Left cardiac atrium (tissue), 4 donors: Measurements from ENCODE around the gene TGFBR3. TPM values are rescaled to one million over a fixed set of nuclear protein-coding genes. Genes with fewer than 3 reads are reported as not detected.

ENCODE experiments used
- ATAC-seq, 2 donors: fragments of 200-7000 bp; cut with Tn5 transposase; one replicate each; pipeline ENCODE4 v1.9.1; 2020; ENCODE audit warnings: mild to moderate bottlenecking in 2 of 2, moderate library complexity in 2 of 2
- DNase-seq: peaks from one replicate; pipeline ENCODE4 v3.0.0-alpha.2; 2020
- intact Hi-C, 2 donors: fragments of 100-400 bp; cut with DNase I; formaldehyde crosslinking; loops; one replicate each; pipeline versions ENCODE4 v1.14.1 to v1.15.1; 2022 to 2023
- total RNA-seq, 2 donors: library from RNA; stranded (reverse); fragmentation: NEBNext Ultra II Directional; extraction: Animal tissue kit (Norgen Biotek cat#: 25700); gene quantifications; one replicate each; pipeline ENCODE4 v1.2.1, GENCODE V29; 2021
- donor health status: DM: no; HTN: yes; CAD: no.
- donor health status: DM: no; HTN: yes; CAD: no; lungs with severe emphysema.
- donor health status: DM: yes; HTN: yes; CAD: no.
- donor health status: Dilated cardiomyopathy.

Gene TGFBR3
- total RNA-seq, 2 donors from 2014 or later: 43.8 to 56.2 TPM

GRCh38 chr1:91754348-91754747 is 131.6 kb downstream of the TGFBR3 start:
- intact Hi-C loops: no loop called here
- ATAC-seq: peak in 1 of 2 donors; percentile 53

GRCh38 chr1:91753878-91754277 is 132.1 kb downstream of the TGFBR3 start:
- intact Hi-C loops: no loop called here
- DNase-seq (no peak), ATAC-seq (no peak)

More at GRCh38 chr1:91754348-91754747, 131.6 kb downstream of the TGFBR3 start:
- no peak for DNase-seq

GRCh38 chr1:91752324-91752723 is 133.6 kb downstream of the TGFBR3 start:
- intact Hi-C loops: no loop called here
- DNase-seq (no peak), ATAC-seq (no peak)

- ATAC-seq (peak; percentile 80 to 88), DNase-seq (peak; percentile 36)
- intact Hi-C loops: no loop called here
These were observed 134.7 kb downstream of the TGFBR3 start for GRCh38 chr1:91751275-91751674.

DNA sequence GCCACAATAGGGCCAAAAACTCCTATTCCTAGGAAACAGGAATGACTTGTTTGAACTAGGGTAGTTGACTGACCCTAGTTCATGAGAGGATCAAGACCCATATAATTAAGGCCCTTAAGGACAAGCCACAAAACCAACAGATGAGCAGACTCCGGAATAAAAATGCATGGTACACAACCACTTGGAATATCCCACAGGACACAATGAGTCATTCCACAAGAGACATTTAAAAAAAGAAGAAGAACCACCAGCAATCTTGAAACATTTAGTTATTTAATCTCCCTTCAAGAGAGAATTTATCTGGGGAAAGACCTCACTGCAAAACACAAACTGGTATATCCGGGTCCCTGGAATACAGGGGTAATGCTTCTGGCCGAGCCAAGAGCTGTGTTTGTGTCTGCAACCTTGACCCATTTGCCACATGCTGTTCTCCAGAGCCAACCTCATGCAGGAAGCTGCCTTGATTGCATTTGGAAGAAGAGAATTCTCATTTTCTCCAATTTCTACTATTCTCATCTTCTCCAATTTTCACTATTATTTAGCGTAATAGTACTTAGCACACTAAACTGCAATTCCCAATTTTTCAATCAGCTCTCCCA is 135.5 kb downstream of the TGFBR3 start:
- peak in 1 of 2 donors; percentile 28 for ATAC-seq
- intact Hi-C loops: no loop called here

DNA sequence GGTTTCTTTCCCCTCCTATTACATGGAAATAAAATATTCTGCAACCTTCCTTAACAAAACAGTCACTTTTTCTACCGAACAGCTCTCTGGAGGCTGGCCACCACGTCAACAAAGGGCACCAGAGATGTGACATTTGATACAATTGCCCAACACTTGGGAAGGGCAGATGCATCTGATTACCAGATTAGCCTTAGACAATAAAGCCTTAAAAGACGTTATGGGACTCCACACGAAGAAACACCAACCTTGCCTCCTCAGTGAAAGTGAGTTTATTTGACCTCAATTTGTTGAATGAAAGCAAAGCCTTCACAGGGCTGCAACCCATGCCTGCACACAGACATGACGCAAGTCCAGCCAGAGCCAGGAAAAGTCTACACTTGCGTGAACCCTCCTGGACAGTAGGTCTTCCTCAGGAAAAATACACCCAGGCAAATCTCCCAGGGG is 136.1 kb downstream of the TGFBR3 start:
- DNase-seq: no peak
- ATAC-seq: no peak
- intact Hi-C loops: no loop called here

More for the DNA sequence above, 135.5 kb downstream of the TGFBR3 start:
- DNase-seq: no peak

DNA sequence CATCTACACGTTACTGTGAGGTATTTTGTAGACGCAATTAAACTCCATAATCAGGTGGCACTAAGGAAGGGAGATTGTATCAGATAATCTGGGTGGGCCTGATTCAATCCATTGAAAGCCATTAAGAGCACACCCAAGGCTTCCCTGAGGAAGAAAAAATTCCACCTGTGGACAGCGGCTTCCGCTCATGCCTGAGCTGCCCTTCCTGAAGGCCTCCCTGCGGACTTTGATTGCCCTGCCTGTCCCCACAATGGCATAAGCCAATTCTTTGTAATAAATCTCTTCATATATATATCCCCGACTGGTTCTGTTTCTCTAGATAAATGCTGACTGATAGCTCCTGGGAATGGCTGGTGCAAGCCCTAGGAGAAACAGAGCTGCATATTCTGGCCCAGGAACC is 138.3 kb downstream of the TGFBR3 start:
- no peak for ATAC-seq
- DNase-seq: no peak
- intact Hi-C loops: no loop called here

DNA sequence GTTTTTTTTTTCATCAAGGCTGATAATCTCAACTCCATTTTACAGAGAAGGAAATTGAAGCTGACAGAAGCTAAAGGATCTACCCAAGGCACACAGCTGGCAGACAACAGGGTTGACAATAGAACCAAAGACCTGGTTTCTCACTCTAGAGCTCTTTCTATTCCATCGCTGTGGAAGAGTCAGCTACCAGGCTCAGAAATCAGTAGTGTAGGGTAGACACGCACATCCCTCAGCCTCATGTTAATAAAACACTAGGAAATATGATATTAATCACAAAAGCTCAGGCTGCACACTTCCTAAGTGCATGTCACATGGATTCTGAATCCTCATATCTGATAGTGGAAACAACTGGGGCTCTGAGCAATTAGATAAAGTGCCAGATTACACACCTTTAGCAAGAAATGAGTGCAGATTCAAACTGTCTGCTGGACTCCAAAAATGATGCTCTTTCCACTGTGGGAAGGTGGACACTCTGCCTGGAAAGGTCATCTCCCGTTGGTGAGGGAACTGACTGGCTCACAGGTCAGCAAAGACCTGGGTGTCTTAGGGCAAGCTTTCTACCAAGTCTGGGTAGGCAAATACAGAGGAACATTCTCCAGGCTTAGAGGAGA is 139.1 kb downstream of the TGFBR3 start:
- intact Hi-C loops: no loop called here
- ATAC-seq: no peak
- DNase-seq: no peak

- intact Hi-C loops: no loop called here
- no peak for DNase-seq
- no peak for ATAC-seq
These were observed 140.1 kb downstream of the TGFBR3 start for GRCh38 chr1:91745640-91746373.

DNA sequence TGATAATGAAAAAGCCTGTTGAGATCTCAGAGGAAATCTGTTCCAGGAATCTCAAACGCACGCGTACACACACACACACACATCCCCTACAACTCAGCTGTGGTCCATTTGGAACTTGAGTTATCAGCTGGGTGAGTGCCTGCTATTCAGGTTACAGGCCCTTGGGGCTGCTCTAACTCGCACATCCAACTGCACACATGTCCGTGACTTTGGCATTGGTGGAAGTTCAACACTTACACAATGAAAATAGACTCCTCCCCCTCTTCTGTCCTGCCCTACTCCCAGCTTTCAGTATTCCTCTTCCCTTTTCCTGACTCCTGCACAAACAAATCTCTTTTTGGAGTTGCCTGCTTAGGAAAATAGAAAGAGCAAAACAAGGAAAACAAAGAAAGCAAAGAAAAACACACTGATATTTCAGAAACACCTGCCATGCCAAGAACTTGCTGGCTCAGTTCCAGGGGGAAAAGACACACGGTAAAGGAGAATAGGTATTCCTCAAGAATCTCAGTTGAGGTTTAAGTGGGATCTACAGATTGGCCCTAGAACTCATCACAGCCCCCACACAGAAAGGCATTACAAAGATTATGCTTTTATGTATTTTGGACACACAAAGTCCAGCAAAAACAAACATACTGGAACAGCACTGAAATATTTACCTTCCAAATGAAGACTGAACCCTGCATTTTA is 140.9 kb downstream of the TGFBR3 start:
- DNase-seq (peak; percentile 53), ATAC-seq (peak; percentile 63 to 85)
- intact Hi-C loops: no loop called here

- intact Hi-C loops: no loop called here
These were observed 143.1 kb downstream of the TGFBR3 start for GRCh38 chr1:91742848-91743292.

DNA sequence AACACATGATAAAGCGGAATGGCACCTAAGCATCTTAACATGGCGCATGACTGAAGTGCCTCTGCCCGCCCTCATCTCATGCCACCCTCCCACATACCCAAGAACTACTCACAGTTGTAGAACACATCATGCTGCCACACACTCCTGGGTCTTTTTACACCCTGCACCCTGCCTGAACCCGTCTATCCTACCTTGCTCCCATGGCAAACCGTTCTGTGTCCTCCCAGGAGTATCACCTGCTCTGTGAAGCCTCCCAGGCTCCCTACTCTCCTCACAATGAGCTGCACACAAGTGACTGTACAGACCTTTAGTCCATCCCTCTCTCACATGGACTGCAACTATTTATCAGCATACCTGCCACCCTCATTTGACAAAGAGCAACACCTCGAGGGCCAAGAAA is 144.0 kb downstream of the TGFBR3 start:
- DNase-seq: no peak
- intact Hi-C loops: no loop called here
- no peak for ATAC-seq

More at GRCh38 chr1:91742848-91743292, 143.1 kb downstream of the TGFBR3 start:
- peak; percentile 66 for DNase-seq
- ATAC-seq: peak; percentile 24 to 84

DNA sequence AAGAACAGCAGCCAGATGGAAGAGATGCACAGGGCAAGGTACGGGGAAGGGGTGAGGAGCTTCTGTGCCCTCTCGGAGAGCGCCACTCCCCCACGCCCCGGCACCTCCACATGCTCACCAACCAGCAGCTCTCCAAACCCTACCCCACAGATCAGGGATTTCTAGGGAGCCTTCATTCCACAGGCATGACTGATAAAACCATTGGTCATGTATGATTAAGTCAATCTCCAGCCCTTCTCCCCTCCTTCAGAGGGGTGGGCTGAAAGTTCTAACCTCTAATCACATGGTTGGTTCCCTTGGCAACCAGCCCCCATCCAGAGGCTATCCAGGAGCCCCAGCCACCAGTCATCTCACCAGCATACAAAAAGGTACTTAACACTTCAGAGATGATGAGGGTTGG is 144.7 kb downstream of the TGFBR3 start:
- intact Hi-C loops: no loop called here
- ATAC-seq (no peak), DNase-seq (no peak)

GRCh38 chr1:91737650-91738049 is 148.3 kb downstream of the TGFBR3 start:
- ATAC-seq: no peak
- no peak for DNase-seq
- intact Hi-C loops: loop anchor here in 1 of 2 donors (10.0 kb wide), 1 partner anchor 223 kb away; no protein-coding TSS in a partner anchor

DNA sequence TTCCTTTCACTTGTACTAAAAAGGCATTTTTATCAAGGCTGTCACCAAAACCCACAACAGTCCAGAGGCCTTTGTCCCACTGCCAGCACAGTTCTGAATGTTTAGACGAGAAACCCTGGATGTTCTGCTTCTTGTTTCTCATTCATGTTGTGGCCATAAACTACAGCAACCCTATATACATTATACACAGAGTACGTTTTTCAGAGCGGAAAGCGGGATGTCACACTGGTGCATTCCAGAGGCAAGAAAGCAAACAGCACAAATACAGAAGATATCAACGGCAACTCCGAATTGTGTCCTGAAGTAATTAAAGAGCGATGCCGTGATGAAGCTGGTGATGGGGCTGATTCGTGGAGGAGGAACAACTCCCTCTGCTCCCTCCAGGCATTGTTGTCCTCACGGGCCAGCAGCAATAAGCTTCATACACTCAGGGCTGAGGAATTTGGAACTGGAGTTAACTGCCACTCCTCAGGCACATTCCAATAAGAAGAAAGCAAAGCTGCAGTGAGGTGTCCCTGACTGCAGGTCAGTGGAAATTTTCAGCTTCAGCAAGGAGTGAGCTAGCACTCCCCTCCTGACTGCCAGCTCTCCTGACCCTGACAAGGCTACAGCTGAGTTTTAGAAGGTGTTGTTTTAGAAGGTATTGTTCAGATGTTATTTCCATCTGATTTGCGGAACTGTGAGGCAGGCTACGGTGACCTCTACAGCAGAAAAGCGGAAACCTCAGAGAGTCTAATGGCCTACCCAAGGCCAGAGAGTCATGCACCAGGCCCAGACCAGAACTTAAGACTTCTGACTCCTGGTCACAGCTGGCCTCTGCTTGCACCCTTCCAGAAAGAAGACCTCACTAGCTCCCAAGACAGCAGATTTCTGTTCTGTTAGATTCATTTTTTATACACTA is 149.0 kb downstream of the TGFBR3 start:
- no peak for DNase-seq
- intact Hi-C loops: loop anchor here in 1 of 2 donors (10.0 kb wide), 1 partner anchor 222 kb away; no protein-coding TSS in a partner anchor
- ATAC-seq: peak; percentile 67 to 80

- no peak for DNase-seq
- peak; percentile 25 for ATAC-seq
- intact Hi-C loops: loop anchor here in 1 of 2 donors (10.0 kb wide), 1 partner anchor 221 kb away; no protein-coding TSS in a partner anchor
These were observed 149.7 kb downstream of the TGFBR3 start for GRCh38 chr1:91736146-91736714.

GRCh38 chr1:91735266-91735845 is 150.6 kb downstream of the TGFBR3 start:
- intact Hi-C loops: loop anchor here in 1 of 2 donors (10.0 kb wide), 1 partner anchor 221 kb away; no protein-coding TSS in a partner anchor
- ATAC-seq (no peak), DNase-seq (no peak)

GRCh38 chr1:91734761-91735160 is 151.2 kb downstream of the TGFBR3 start:
- intact Hi-C loops: loop anchor here in 1 of 2 donors (10.0 kb wide), 1 partner anchor 220 kb away; no protein-coding TSS in a partner anchor
- ATAC-seq (no peak), DNase-seq (no peak)
